GM18907 (cell line): ENCODE data around the gene TBXAS1.

Experiments used
- ATAC-seq: cut with Tn5 transposase; IDR thresholded peaks from one replicate; pipeline ENCODE4 v1.9.1; 2021; ENCODE audit warnings: mild to moderate bottlenecking, moderate library complexity; ENCODE audit not compliant: unreplicated experiment

Gene TBXAS1

DNA sequence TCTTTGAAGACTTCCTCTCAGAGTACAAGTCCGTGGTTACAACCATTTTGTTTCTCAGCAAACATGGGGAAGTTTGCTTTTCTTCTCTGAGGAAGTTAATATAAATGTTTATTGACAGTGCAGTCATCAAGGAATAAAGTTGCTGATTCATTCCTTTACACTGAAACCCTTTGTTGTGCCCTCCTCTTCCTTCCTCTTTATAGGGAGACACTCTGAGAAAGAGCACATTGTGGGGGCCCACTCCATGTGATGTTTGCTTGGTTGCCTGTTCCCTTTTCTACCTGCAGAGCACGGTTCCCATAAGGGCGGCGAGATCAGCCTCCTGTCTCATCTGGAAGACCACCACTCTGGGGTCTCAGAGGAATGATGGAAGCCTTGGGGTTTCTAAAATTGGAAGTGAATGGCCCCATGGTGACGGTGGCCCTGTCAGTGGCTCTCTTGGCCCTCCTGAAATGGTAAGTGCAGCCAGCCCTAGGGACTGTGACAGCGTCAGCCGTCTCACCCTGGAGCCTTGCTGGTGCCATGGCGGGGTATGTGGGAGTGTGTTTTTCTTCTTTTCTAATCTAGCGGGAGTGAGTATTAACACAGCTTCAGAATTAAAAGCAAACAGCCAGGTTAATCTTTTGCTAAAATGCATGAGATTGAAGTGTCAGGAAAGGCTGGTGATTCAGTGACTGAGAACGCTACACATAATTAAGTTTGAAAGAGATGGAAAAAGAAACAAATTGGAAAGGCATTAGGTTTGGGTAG is at the start of gene TBXAS1:
TBXAS1 (plus strand) TSS at position 240 of the 750 bp plus-strand sequence; CDS start at position 367, 127 bp downstream.
- ATAC-seq: peak; percentile 54

DNA sequence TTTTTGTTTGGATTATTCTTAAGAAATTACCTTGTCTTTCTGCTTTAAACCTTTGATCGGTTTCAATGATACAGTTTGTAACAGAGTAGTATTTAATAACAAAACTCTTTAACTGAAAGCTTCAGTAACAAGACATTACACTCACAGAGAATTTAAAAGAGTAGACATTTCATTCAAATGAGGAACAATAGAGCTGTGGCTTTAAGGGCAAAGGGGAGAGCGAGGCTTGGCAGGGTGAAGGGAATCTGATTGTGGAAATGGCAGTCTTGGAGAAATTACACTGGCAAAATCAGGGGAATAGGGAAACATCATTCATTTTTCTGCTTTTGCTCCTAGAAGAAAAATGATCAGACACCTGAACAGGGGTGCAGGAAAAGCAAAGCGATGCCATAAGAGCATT is 46.1 kb upstream of the TBXAS1 start:
- ATAC-seq: no peak

DNA sequence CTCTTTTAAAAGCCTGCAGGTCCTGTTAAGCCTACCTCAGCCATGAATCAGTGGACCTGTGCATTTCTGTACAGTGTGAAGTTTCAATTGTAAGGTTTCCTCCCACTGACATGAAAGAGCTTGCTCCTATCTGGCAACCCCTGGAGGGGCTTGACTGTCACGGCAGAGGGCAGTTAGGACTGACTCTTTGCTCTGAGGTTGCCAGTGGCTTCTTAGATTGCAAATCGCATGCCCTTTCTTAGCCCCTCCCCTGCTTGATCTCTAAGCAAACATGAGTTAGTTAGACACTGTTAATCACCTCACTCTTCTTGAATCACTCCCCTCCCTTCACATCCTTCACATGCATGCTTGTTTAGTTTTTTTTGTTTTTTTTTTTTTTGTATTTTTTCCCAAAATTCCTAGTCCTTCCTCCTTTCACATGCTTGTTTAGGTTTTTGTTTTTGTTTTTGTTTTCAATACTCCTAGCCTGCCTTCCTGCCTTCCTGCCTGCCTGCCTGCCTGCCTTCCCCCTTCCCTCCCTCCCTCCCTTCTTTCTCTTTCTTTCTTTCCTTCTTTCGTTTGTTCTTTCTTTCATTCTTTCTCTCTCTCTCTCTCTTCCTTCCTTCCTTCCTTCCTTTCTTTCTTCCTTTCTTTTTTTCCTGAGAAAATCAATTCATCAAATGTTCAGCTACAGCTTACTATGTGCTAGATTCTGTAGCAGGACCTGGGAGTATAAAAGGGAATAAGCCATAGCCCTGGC is 45.2 kb upstream of the TBXAS1 start:
- no peak for ATAC-seq

DNA sequence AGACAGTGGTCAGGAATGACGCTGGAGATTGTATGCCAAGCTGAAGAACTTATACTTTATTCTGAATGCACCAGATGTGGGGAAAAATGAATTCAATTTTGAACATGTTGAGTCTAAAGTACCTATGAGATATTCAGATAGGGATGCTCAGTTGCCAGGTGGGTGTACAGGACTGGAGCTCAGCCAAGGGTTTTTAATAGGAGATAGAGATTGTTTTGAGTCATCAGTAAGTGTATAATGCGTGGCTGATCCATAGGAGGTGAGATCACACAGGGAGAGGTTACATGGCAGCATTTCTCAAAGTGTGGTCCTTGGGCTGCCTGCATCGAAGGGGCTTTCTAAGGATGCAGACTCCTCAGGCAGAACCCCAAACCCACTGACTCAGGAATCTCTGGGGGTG is 44.4 kb upstream of the TBXAS1 start:
- no peak for ATAC-seq

DNA sequence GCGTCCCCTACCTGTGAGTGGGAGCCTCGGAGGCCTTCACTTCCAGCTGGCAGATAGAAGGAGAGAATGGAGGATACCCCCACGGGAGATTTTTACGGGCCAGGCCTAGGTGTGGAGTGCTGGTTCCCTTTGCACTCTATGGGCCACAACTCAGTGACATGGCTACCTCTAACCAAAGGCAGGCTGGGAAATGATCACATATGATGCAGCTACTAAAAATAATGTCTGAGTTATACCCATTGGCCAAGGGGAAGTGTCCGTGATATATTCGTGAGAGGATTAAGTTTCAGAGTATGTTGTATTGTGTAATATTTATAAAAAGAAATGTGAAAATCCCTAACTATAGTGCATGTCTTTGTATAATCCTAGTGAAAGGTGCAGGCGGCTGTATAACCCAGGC is 37.7 kb upstream of the TBXAS1 start:
- no peak for ATAC-seq

DNA sequence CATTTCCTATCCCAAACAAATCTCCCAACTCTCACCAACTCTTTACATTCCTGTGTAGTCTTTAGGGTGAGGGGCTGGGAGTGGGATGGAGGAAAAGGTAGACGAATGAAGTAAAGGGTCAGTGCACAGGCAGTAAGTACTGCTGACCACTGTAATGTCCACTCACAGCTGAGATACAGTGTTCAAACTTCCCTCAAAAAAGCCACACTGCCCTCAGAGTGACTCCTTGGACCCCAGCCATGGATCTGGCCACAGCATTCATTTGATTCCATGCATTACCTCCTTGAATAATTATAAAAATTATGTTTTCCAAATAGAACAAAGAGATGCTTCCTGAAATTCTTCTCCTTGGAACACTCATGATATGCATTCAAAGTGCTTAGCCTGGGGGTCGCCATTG is 31.5 kb upstream of the TBXAS1 start:
- no peak for ATAC-seq

DNA sequence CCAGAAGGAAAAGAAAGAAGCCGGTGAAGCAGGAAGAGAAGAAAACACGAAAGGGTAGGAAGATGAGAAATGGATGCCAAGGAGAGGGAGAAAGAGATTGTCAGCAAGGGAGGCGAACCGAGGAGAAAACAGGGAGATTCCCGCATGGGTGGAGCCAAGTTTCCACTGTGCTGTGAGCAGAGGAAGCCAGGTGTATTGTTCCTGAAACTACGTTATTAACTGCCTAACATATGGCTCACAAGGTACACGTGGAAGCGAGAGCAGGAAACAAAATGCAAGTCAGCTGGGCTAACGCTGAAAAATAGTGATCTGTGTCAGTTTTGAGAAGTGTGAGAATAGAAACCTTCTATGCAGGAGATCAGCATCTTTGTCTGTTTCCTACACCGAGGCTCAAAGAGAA is 30.8 kb upstream of the TBXAS1 start:
- peak; percentile 80 for ATAC-seq

DNA sequence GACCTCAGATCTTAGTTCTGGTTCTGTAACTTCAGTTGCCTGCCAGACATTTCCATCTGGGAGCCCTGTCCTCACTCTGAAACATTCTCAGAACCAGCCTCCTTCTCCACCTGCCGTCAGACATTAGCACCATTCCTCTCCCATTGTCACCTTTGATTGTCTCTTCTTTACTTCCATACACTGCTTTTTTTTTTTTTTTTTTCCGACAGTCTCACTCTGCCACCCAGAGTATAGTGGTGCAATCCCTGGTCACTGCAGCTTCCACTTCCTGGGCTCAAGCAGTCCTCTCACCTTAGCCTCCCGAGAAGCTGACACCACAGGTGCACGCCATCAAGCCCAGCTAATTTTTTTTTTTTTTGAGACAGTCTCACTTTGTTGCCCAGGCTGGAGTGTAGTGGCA is 30.2 kb upstream of the TBXAS1 start:
- no peak for ATAC-seq

DNA sequence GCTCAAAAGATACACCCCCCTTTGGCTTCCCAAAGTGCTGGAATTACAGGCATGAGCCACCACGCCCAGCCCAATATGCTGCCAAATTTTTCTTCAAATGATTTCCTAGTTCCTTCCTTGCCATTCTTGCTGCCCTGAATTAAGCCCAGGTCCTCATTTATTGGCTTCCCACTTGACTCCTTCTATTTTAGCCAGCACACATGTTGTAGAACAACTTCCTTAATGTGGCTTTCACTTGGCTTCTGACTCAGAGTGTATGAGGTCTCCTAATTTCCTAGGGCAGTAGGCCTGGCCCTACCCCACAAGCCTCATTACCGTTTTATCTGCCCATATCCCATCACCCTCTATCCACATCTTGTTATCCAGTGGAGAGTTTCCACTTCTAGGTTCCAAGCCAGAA is 29.5 kb upstream of the TBXAS1 start:
- ATAC-seq: no peak

DNA sequence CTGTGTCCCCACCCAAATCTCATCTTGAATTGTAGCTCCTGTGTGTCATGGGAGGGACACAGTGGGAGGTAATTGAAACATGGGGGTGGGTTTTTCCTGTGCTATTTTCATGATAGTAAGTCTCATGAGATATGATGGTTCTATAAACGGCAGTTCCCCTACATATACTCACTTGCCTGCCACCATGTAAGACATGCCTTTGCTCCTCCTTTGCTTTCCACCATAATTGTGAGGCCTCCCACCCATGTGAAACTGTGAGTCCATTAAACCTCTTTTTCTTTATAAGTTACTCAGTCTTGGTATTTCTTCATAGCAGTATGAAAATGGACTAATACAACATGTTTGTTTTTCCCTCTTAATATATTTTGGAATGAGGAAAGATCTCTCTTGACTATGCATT is 24.5 kb upstream of the TBXAS1 start:
- ATAC-seq: no peak

DNA sequence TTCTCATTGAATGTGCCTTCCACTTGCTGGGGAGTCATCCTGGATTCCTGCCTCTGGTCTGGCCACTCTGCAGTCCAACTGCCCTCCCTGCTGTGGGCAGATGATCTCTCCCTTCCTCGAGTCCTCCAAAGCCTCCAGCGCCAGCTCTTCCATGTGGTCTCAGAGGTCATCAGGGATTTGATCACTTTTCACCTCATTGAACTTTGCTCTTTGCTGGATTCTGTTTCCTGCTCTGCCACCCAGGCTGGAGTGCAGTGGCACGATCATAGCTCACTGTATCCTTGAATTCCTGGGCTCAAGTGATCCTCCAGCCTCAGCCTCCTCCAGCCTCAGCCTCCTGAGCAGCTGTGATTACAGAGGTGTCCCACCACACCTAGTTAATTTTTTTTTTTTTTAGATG is 22.1 kb upstream of the TBXAS1 start:
- no peak for ATAC-seq

DNA sequence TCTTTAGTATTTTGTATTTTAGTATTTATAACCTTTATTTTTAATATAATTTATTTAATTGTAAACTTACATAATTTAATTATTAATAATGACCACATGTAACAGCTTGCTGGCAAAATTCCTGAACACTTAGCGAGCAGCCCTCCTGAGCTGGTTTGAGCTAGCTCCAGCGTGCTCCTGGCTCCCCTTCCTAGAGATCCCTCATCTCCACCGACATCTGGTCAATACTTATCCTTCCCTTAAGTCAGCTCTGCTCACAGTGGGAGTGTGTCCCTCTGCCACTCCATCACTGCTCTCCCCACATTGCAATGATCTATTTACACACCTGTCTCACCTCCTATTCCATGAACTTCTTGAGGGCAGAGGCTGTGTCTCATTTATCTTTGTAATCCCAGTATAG is 20.6 kb upstream of the TBXAS1 start:
- no peak for ATAC-seq

DNA sequence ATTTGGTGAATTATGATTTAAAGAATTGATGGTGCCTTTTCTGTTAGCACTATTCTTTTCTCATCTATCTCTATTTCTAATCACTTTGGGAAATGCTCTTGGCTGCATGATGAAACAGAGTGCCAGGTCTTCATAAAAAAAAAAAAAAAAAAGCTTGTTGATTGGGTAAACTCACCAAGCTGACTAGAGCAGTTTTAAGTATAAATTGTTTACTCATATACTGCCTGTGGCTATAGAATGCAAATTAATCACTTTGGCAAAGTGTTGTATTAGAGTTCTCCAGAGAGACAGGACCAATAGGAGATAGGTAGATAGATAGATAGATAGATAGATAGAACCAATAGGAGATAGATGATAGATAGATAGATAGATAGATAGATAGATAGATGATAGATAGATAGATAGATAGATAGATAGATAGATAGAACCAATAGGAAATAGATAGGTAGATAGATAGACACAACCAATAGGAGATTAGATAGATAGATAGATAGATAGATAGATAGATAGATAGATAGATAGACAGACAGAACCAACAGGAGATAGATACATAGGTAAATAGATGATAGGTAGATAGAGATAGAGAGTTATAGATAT is 20.1 kb upstream of the TBXAS1 start:
- ATAC-seq: no peak

DNA sequence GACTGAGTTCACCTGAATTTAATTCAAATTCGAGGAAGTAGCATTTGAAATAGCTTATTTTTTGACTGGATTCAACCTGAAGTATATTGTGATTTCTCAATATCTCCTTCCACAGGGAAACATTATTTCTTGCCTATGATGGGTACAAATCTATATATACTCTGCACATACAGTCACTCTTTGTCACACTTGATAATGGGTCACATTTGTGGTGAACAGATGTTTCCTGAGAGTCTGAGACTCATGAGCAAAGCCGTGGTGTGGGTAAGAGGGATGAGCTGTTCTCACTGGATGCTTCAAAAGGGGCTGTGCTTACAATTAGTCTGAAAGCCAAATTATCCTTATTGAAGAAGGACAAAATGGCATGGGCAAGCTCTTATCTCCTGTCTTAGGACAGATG is 18.0 kb upstream of the TBXAS1 start:
- no peak for ATAC-seq

DNA sequence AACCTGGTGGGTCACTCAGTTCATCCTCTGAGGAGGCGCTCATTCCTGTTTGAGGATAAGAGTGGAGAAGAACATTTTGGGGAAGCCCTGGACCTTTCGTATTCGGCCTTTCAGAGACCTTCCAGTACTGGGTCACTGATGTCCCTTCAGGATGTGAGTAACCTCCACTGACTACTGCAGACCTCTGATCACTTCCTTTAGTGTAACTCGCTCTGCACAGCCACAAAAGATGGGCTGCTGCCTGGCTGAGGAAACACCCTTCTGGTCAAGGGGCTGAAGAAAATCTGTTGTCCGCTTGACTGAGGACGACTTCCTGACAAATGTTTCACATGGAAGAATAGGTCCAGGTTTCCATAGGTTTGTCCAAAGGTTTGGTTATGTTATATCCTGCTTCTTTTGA is 15.9 kb upstream of the TBXAS1 start:
- ATAC-seq: no peak

DNA sequence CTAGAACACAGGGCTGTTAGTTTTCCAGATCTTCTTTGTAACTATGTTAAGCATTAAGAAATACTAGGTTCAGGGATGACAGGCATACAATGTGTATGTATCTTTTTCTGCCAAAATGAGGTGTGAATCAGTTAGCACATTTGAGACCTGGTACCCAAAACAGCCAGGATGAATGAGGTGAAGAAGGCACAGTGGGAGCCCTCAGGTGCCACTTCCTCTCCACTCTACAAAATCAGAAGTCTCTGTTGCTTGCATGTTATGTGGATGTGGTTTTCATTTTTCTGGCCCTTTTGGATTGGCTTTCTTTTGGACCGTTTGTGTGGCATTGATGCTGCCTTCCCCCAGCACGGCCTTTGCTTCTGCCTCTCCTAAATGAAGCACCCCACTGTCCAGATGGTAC is 15.4 kb upstream of the TBXAS1 start:
- ATAC-seq: no peak

DNA sequence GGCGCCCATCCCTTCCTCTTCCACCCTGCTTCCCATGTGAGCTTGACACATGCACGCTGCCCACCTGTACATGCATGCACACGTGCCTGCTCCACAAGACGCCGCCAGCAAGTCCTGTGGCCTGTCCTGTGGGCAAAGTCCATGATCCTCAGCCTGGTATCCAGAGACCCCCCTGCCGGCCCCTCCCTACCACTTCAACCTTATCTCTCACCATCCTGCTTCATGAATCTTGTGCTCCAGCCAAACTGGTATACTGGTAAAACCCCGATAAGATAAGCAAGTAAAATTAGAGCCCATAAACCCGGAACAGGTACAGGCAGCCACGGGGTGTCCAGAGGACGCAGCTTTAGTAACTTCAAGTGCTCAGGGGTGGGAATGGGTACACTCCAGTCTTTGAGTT is 11.8 kb upstream of the TBXAS1 start:
- no peak for ATAC-seq

DNA sequence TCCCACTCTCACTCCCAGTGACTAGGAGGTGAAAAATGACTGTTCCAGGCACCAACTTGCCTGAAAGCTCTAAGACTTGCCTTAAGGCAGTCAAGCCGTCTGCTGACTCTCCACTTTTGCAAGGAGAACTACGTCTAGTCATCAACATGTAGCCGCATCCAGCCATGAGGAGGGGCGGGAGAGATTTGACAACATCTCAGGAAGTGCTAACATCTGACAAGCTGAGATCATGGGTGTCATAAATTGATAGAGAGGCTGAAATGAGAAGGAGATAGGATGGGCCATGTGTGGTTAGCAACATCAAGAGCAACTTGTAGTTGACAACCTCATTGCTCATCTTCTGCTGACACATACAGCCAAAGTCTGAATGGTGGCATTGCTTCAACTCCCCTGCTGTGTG is 9.0 kb upstream of the TBXAS1 start:
- ATAC-seq: no peak

DNA sequence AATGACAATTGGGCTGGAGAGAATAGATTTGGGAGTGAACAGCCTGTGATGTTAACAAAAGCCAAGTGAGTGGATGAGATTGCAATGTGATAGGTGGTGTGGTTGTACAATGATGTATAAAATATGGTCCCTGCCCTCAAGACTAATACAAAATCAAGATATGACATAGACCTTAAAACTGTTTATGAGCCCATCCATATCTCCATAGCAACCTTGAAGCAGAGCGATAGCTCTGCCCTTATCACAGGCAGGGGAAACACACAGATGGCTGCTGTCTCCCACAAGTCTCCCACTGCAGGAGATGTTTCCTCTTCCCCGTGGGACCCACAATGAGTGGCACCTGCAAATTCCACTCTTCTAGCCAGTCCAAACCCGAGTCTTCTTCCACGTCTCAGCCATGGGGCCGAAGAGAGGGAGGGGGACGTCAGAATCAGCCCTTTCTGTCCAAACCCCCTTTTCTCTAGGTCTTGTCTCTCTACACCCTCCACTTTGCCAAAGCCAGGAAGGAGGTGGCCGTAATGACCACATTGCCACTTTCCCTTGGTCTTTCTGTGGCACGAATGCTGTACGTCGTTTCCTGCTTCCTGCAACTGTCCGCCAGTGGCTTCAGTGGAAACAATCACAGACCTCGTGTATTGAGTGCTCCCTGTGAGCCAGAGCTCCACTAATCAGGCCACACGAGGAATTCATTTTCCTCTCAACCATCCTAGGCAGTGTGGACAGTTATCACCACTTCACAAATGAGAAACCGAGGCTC is 7.5 kb upstream of the TBXAS1 start:
- ATAC-seq: no peak

DNA sequence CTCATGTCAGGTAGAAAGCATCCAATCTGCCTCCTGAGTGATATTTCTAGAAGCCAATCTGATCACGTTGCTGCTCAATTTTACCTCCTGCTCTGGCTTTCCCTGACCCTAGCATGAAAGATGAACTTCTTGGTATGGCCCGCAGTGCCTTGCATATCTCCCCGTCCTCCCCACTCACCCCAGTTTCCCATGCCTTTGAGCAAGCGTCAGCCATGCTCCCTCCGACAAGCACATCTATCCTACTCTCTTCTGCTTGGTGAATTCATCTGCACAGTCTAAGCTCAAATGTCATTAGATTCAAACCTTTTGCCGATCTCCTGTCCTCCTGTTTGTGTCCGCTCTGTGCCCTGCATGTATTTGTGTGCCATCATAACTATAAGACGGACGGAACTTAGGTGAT is 6.2 kb upstream of the TBXAS1 start:
- ATAC-seq: no peak

DNA sequence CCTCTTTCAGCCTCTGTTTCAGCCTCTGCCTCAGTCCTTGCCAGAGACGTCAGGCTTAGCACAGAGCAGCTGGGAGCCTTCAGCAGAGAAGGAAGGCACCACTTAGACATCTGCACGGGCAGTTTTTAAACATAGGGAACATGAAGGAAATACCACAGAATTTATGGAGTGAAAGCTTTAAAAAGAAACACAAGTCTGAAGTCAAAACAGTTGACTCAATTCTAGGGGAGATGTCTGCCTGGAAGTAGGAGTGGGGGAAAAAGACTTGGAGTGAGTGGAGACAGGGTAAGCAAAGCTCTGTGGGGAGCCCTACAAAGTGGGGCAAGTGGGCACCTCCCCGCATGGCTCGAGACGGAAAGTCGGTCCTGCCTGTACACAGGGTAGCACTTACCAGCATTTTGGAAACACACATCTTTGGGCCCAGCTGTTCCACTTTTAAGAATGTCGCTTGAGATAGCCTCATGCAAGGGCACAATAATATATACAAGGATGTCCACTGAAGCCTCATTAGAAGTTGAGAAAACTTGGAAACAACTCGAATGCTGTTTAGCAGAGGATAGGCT is 5.0 kb upstream of the TBXAS1 start:
- no peak for ATAC-seq
